HG03280 (cell line): Measurements from ENCODE around the gene DCLRE1B.

ENCODE experiments used
- ATAC-seq: cut with Tn5 transposase; IDR thresholded peaks from one replicate; pipeline ENCODE4 v1.9.1; 2021; ENCODE audit warnings: mild to moderate bottlenecking, moderate library complexity; ENCODE audit not compliant: unreplicated experiment

Gene DCLRE1B

DNA sequence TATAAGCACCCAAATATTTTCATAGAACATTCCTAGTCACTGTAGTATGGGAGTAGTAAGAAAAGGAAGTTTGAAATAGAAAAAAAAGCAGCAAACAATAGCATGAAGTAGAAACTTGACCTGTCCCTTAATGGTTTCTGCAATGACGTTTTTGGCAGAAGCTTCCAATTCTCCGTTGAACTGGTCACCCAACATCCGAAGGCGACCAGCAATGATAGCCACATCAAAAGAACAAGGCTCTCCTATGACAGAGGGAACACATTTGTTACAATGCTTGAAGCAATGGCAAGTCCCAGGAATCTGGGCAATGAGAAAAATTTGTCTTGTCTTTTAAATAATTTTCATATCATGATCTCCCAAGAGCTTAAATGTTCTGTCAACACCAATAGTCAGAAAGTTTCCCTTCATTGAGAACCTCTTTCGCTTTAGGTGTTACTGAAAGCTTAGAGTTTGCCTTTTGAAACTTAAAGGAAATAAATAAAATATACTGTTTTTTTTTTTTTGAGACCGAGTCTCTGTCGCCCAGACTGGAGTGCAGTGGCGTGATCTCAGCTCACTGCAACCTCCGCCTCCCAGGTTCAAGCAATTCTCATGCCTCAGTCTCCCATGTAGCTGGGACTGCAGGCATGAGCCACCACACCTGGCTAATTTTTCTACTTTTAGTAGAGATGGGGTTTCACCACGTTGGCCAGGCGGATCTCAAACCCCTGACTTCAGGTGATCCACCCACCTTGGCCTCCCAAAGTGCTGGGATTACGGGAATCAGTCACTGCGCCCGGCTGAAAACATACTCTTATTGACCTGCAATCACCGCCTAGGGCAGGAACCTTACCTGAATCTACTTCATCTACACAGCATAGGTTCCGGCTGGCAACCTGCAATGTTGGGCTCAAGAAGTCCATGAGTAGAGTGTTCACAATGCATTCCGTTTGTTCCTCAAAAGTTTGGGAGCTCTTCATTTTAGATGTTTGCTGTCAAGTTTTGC, 18.4 kb upstream of the DCLRE1B start:
- no peak for ATAC-seq

- no peak for ATAC-seq
Observed at GRCh38 chr1:113887402-113888175, 17.5 kb upstream of the DCLRE1B start, which contains the start of gene BCL2L15. Gene BCL2L15, minus strand, starts transcription at chr1:113887581. Its CDS starts 206 bp downstream, at chr1:113887375.

- no peak for ATAC-seq
Observed at GRCh38 chr1:113890816-113891215, 14.3 kb upstream of the DCLRE1B start.

- ATAC-seq = no peak
Observed at GRCh38 chr1:113891631-113892220, 13.4 kb upstream of the DCLRE1B start.

DNA sequence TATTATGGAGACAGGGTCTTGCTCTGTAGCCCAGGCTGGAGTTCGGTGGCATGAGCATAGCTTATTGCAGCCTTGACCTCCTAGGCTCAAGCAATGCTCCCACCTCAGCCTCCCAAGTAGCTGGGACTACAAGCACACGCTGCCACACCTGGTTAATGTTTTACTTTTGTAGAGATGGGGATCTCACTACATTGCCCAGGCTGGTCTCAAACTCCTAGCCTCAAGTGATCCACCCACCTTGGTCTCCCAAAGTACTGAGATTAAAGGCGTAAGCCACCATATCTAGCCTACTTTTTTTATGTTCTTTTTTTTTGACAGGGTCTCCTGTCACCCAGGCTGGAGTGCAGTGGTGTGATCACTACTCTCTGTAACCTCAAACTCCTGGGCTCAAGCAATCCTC, 11.9 kb upstream of the DCLRE1B start:
- no peak for ATAC-seq

- ATAC-seq = no peak
Observed at GRCh38 chr1:113895098-113895497, 10.0 kb upstream of the DCLRE1B start.

DNA sequence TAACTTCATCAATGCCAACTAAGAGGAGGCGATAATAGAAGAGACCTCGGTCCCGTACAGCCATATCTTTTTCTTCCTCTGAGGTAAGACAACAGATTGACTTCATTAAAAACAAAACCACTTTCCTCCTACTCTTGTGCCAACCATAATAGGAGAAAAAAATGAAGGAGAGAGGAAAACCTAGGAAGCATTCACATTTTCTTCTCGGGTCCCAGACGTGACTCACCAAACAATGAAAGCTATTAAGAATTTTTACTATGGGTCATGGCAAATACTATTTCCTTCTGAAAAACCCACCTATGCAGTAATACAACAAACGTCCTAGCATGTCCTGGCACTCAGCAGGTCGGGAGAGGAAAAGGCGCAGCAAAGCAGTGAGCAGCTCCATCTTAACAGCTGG, 9.2 kb upstream of the DCLRE1B start:
- no peak for ATAC-seq

DNA sequence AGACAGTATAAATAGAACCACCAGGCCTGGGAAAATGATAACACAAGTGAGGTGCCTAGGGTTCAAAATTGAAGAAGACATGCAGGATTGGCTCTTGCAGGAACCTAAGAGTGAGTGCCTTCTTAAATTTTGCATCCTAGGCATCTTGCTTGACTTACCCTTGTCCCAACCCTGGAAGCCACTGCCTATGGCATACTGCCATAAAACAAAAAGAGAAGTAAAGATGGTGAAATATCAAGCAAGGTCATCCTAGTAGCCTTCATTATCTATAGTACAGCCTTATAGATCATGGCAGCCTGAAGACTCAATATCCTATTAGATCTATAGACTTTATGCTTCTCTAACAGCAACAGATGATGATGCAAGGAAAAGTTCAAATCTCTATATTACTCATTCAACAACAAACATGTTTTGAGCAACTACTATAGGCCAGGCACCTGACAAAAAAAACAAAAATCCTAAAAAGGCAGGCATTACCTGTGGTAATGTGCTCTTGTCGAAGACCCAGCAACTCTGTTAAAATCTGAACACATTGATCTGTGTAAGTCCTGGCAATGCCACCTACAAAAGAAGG, 6.8 kb upstream of the DCLRE1B start:
- no peak for ATAC-seq

- ATAC-seq = no peak
Observed at GRCh38 chr1:113899111-113899510, 6.0 kb upstream of the DCLRE1B start.

DNA sequence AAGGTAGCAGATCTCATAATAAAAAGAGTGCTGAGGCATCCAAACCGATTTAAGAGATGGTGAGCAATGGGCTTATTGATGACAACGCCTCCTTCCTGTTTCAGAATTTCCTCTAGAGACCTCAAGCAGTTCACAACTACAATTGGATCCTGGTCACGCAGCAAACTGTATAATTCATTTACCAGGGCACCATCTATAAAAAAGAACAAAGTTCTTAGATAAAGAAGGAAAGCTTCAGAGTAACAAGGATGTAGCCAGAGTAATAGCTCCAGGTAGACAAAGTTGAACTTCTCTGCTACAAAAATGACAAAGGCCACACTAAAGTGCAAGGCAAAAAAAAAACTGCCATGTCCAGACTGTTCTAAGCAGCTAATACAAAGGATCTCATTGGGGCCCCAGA, 3.9 kb upstream of the DCLRE1B start:
- ATAC-seq = no peak

GRCh38 chr1:113903501-113904292, 1.4 kb upstream of the DCLRE1B start:
- ATAC-seq = no peak

DNA sequence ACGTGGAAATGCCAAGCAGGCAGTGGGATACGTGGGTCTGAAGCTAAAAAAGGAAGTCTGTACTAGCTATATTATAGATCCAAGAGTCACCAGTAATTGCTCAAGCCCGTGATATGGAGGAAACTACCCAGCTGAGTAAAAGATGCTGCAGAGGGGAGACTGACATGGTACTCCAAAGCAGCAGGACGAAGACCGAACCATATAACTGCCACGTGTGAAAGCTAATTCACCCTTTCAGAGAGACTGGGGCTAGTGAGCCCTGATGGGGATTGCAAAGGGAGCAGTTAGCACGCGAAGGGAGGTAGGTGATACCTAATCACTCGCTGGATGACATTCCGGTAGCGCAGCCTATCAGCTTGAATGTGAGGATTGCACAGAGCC, 843 bp upstream of the DCLRE1B start:
- ATAC-seq = peak; percentile 1

DNA sequence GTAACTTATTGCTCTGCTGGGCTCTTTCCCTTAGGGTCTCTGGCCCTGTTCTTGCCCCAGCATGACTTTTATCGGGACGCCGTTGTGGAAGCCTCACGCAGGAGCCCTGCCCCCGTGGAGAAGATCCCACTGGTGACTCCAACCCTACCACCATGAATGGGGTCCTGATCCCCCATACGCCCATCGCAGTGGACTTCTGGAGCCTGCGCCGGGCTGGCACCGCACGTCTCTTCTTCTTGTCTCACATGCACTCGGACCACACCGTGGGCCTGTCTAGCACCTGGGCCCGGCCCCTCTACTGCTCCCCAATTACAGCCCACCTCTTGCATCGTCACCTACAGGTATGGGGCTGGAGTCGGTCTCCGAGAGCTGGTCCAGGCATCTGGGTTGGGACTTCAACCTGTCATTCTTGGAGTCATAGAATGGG, 322 bp downstream of the DCLRE1B start:
- ATAC-seq = peak; percentile 5

- no peak for ATAC-seq
Observed at GRCh38 chr1:113912594-113913311, 7.6 kb downstream of the DCLRE1B start.

- no peak for ATAC-seq
Observed at GRCh38 chr1:113913312-113913668, 8.2 kb downstream of the DCLRE1B start.

GRCh38 chr1:113913887-113914664, 8.9 kb downstream of the DCLRE1B start:
- ATAC-seq = no peak

GRCh38 chr1:113916974-113917373, 11.8 kb downstream of the DCLRE1B start:
- ATAC-seq = no peak

DNA sequence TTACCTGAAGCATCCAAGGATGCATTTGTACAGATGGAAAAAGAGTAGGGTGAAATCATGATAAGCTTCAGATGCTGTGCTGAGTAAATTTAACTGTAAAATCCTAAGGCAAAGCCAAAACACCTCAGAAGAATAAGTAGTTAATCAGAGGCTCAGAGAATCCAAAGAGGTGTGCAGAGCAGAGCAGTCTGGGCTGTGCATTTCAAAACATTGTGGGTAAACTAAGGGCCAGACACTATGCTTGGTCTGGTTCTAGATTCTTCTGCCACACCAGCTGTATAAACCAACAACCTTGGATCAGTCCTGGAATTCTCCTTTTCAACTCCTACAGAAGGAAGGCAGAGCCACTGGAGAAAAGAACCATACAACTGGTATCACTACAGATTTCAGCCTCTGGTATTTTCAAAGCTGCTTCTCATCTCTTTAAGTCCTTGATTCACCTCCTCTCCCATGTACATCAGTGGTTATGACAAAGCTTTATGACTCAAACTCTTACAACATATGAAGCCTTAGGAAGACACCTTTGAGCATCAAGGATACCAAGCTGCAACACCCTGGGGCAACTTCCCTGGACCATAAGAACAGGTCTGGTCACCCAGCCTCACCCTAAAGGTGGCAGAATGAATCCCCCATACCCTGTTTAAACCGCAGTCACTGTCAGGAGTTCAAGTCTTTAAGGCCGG, 12.4 kb downstream of the DCLRE1B start:
- no peak for ATAC-seq
